ENCODE measurements around the gene ZNF540.
"Not testable (repeated sequence)": the region's sequence is repeated elsewhere in the genome, so short reads cannot be mapped to it uniquely, and the experiment has no call there.

The ZNF540 gene

GRCh38 chr19:37655689-37656371, 61.2 kb downstream of the ZNF540 start:
- DNase-seq: peak; percentile 66 to 88
- Histone ChIP-seq H2BK120ac (ENCODE audit: insufficient read depth, low read length, poor library complexity) (peak overlapping the region; percentile 48), H4K12ac (ENCODE audit: low read depth, low read length) (peak overlapping the region; percentile 50), H3K23ac (ENCODE audit: low read length) (no peak overlapping the region), H3K36me3 (ENCODE audit: control insufficient read depth in 1 of 2, insufficient read depth in 2 of 2, low read length in 2 of 2) (no peaks in the 10 kb centered on the region), H3K79me2 (ENCODE audit: control insufficient read depth, insufficient read depth, low read length, poor library complexity) (peaks cover 9% of the 10 kb centered on the region), H3K9ac (ENCODE audit: low read length) (peak overlapping the region; percentile 63), H3K14ac (ENCODE audit: low read length) (peak overlapping the region; percentile 36), H2AK5ac (ENCODE audit: low read length) (no peak overlapping the region), H2BK12ac (ENCODE audit: low read length) (no peak overlapping the region), H3K4me1 (ENCODE audit: control insufficient read depth in 1 of 2, insufficient read depth in 2 of 2, low read length in 2 of 2) (no peaks in the 10 kb centered on the region), H3K79me1 (ENCODE audit: low read length) (peaks cover 14% of the 10 kb centered on the region), H3K27me3 (ENCODE audit: insufficient read depth, low read length) (no peaks in the 10 kb centered on the region), H3K4me3 (ENCODE audit: low read depth, low read length) (peak overlapping the region; percentile 86), H3K27ac (ENCODE audit: low read depth, low read length) (peak overlapping the region; percentile 85), H3K9me3 (ENCODE audit: insufficient read depth, low read depth, low read length) (peaks cover 3% of the 10 kb centered on the region), H3K4me2 (ENCODE audit: low read length) (peak overlapping the region; percentile 96), H4K8ac (ENCODE audit: low read depth, low read length) (peak overlapping the region; percentile 91), H2BK5ac (ENCODE audit: low read depth, low read length, poor library complexity) (peak overlapping the region; percentile 72), H2AFZ (ENCODE audit: insufficient read depth, low read length, poor library complexity) (peak overlapping the region; percentile 74), H4K91ac (ENCODE audit: low read depth, low read length) (peak overlapping the region; percentile 66), H3K18ac (ENCODE audit: low read length) (peak overlapping the region; percentile 16), H3K4ac (ENCODE audit: low read depth, low read length) (peak overlapping the region; percentile 3)
- no CpG with 5 or more reads among the region's 57 CpGs for WGBS (ENCODE audit: extremely low coverage, insufficient coverage, insufficient read length)

GRCh38 chr19:37657157-37657556, 62.5 kb downstream of the ZNF540 start:
- H3K27me3 ChIP-seq (ENCODE audit: insufficient read depth, low read length); H2BK120ac ChIP-seq (ENCODE audit: insufficient read depth, low read length, poor library complexity); H3K4me2 ChIP-seq (ENCODE audit: low read length); H2BK5ac ChIP-seq (ENCODE audit: low read depth, low read length, poor library complexity); H3K79me2 ChIP-seq (ENCODE audit: control insufficient read depth, insufficient read depth, low read length, poor library complexity); H2AFZ ChIP-seq (ENCODE audit: insufficient read depth, low read length, poor library complexity); DNase-seq; H3K4me1 ChIP-seq (ENCODE audit: control insufficient read depth in 1 of 2, insufficient read depth in 2 of 2, low read length in 2 of 2); H3K9ac ChIP-seq (ENCODE audit: low read length); H3K18ac ChIP-seq (ENCODE audit: low read length); H4K12ac ChIP-seq (ENCODE audit: low read depth, low read length); H3K4me3 ChIP-seq (ENCODE audit: low read depth, low read length); H4K91ac ChIP-seq (ENCODE audit: low read depth, low read length); H3K23ac ChIP-seq (ENCODE audit: low read length); H3K9me3 ChIP-seq (ENCODE audit: insufficient read depth, low read depth, low read length); H4K8ac ChIP-seq (ENCODE audit: low read depth, low read length); H3K36me3 ChIP-seq (ENCODE audit: control insufficient read depth in 1 of 2, insufficient read depth in 2 of 2, low read length in 2 of 2); H3K27ac ChIP-seq (ENCODE audit: low read depth, low read length); H3K14ac ChIP-seq (ENCODE audit: low read length); H2AK5ac ChIP-seq (ENCODE audit: low read length); H3K4ac ChIP-seq (ENCODE audit: low read depth, low read length); H2BK12ac ChIP-seq (ENCODE audit: low read length): not testable (repeated sequence)
- peaks cover 14% of the 10 kb centered on the region for H3K79me1 ChIP-seq (ENCODE audit: low read length)
- WGBS (ENCODE audit: extremely low coverage, insufficient coverage, insufficient read length): no CpG with 5 or more reads among the region's 8 CpGs

Data from trophoblast cell (in vitro differentiated cells and primary cell).